Ovary (tissue), 9 donors: ENCODE results near the gene PCBP2. TPM values are rescaled to one million over a fixed set of nuclear protein-coding genes. Genes with fewer than 3 reads are reported as not detected.

Source experiments
- DNase-seq, 5 donors: peaks; one replicate each; pipeline ENCODE4 v3.0.0-alpha.2; 2019 to 2020
- H3K27ac ChIP-seq, 2 donors: fragments of 200-600 bp; one replicate each; pipeline versions ENCODE4 v1.5.1 to v1.8.0; 2019 to 2022
- H3K27me3 ChIP-seq: fragments of 200-600 bp; one replicate; pipeline ENCODE4 v1.8.0; 2022
- H3K36me3 ChIP-seq: fragments of 200-600 bp; sonication (generic); one replicate; pipeline ENCODE4 v1.5.1; 2019
- H3K4me1 ChIP-seq: one replicate; pipeline ENCODE4 v1.8.1; 2013; ENCODE audit warnings: mild to moderate bottlenecking, moderate library complexity; ENCODE audit not compliant: insufficient read depth
- H3K4me3 ChIP-seq: fragments of 200-600 bp; sonication (generic); one replicate; pipeline ENCODE4 v1.5.1; 2017
- H3K9me3 ChIP-seq, 2 donors: fragments of 200-600 bp in 1 of 2; sonication (generic) in 1 of 2; one replicate each; pipeline versions ENCODE4 v1.5.1 to v1.8.1; 2013 to 2019; ENCODE audit warnings: mild to moderate bottlenecking in 1 of 2, moderate library complexity in 1 of 2
- CTCF ChIP-seq, 3 donors: fragments of 450-650 bp in 2 of 3; fragments of 200-600 bp in 1 of 3; IDR thresholded peaks; one replicate each; pipeline versions ENCODE4 v1.5.1 to v1.8.0; 2016 to 2022; ENCODE audit warnings: antibody characterized with exemption in 3 of 3, mild to moderate bottlenecking in 1 of 3
- EP300 ChIP-seq: sonication (generic); formaldehyde crosslinking; IDR thresholded peaks from one replicate; pipeline ENCODE4 v1.6.1; 2017; ENCODE audit warnings: antibody characterized with exemption
- POLR2A ChIP-seq: fragments of 450-650 bp; IDR thresholded peaks from one replicate; pipeline ENCODE4 v1.6.1; 2017; ENCODE audit warnings: antibody characterized with exemption, mild to moderate bottlenecking, moderate library complexity
- WGBS, 3 donors: extraction: QIAGEN DNeasy Blood & Tissue Kit in 1 of 3; methylation state at CpG; one replicate each; pipeline versions ENCODE4 v1.1.5 to v1.1.7; 2013 to 2017; 5-methylcytosine and 5-hydroxymethylcytosine counted together
- intact Hi-C, 4 donors: fragments of 100-400 bp; cut with DNase I; formaldehyde crosslinking; loops; one replicate each; pipeline versions ENCODE4 v1.11.0 to v1.15.1; 2022 to 2023
- polyA plus RNA-seq, 2 donors: library from polyadenylated mRNA; stranded (reverse); fragments of 200-250 nt in 1 of 2; fragments of 350-450 nt in 1 of 2; fragmentation: Illumina TruSeq in 1 of 2; extraction: RNeasy Lipid Tissue Mini Kit (QIAGEN cat#74804) in 1 of 2; gene quantifications; one replicate each; pipeline ENCODE4 v1.2.3, GENCODE V29; 2013 to 2014
- total RNA-seq, 7 donors: library from RNA; depleted of rRNA in 2 of 7; stranded (reverse); fragments of >200 nt in 2 of 7; fragmentation: NEBNext Ultra II Directional in 3 of 7; extraction: Animal tissue kit (Norgen Biotek cat#: 25700) in 3 of 7; gene quantifications; one replicate each; pipeline versions ENCODE4 v1.1.0 to v1.2.4, GENCODE V29; 2016 to 2023
- donor health status: DM: no; HTN: no; CAD: no; lungs with moderate emphysema.
- donor health status: DM: no; HTN: no; CAD: no.
- donor health status: Bipolar disorder and iron deficiency.
- donor health status: DM: yes; HTN: yes; CAD: no.
- donor health status: DM: no; HTN: no; CAD: no.
- donor health status: DM: yes; HTN: yes; CAD: no.

PCBP2 gene
- total and polyA plus RNA-seq, 9 donors = 413 to 1,354 (median 948) TPM

- Histone ChIP-seq H3K27me3 (no peaks in the 10 kb centered on the region), H3K27ac (no peak overlapping the region), H3K9me3 (no peaks in the 10 kb centered on the region), H3K36me3 (no peaks in the 10 kb centered on the region), H3K4me1 (no peaks in the 10 kb centered on the region), H3K4me3 (no peak overlapping the region)
- no peak for DNase-seq
- TF ChIP-seq POLR2A (no peak), CTCF (IDR thresholded peaks at IDR 0.05) (no peak), EP300 (no peak)
- intact Hi-C loops = no loop called here
- 49 to 62% (median 52%) methylated on average over 2 of the region's 2 CpGs for WGBS, 3 donors
These were observed 16.0 kb downstream of the PCBP2 start for GRCh38 chr12:53467880-53468279.

- no peaks in the 10 kb centered on the region for H3K4me1 ChIP-seq
- 52 to 69% (median 65%) methylated on average over 1 of the region's 1 CpG for WGBS, 3 donors
- H3K9me3 ChIP-seq = no peaks in the 10 kb centered on the region
- no peak for DNase-seq
- no peaks in the 10 kb centered on the region for H3K36me3 ChIP-seq
- H3K27me3 ChIP-seq = no peaks in the 10 kb centered on the region
- no peak overlapping the region for H3K4me3 ChIP-seq
- no peak overlapping the region for H3K27ac ChIP-seq
- TF ChIP-seq CTCF (IDR thresholded peaks at IDR 0.05) = no peak
- no peak for TF ChIP-seq POLR2A
- no peak for TF ChIP-seq EP300
- intact Hi-C loops = no loop called here
These were observed 16.4 kb downstream of the PCBP2 start for GRCh38 chr12:53468282-53468681.

- no peaks in the 10 kb centered on the region for H3K27me3 ChIP-seq
- H3K27ac ChIP-seq = no peak overlapping the region
- no peaks in the 10 kb centered on the region for H3K9me3 ChIP-seq
- TF ChIP-seq EP300 (no peak), CTCF (IDR thresholded peaks at IDR 0.05) (no peak), POLR2A (no peak)
- DNase-seq = no peak
- intact Hi-C loops = loop anchor here in 1 of 4 donors (2.0 kb wide), 1 partner anchor 17 kb away; no protein-coding TSS in a partner anchor
- no peaks in the 10 kb centered on the region for H3K36me3 ChIP-seq
- no peak overlapping the region for H3K4me3 ChIP-seq
- WGBS, 3 donors = 61 to 81% (median 71%) methylated on average over 1 of the region's 1 CpG
- H3K4me1 ChIP-seq = no peaks in the 10 kb centered on the region
These were observed 20.2 kb downstream of the PCBP2 start for GRCh38 chr12:53472056-53472582.

- Histone ChIP-seq H3K36me3 (no peaks in the 10 kb centered on the region), H3K27me3 (no peaks in the 10 kb centered on the region), H3K9me3 (no peaks in the 10 kb centered on the region), H3K4me3 (no peak overlapping the region), H3K4me1 (no peaks in the 10 kb centered on the region), H3K27ac (no peak overlapping the region)
- WGBS, 3 donors = 26 to 33% (median 31%) methylated on average over 2 of the region's 2 CpGs
- intact Hi-C loops = no loop called here
- TF ChIP-seq CTCF (IDR thresholded peaks at IDR 0.05) (no peak), EP300 (no peak), POLR2A (no peak)
- DNase-seq = no peak
These were observed 22.2 kb downstream of the PCBP2 start for GRCh38 chr12:53474077-53474476.
